ENCODE data around the gene AMMECR1L.
"Not testable (repeated sequence)": the region's sequence is repeated elsewhere in the genome, so short reads cannot be mapped to it uniquely, and the experiment has no call there.

The AMMECR1L gene

DNA sequence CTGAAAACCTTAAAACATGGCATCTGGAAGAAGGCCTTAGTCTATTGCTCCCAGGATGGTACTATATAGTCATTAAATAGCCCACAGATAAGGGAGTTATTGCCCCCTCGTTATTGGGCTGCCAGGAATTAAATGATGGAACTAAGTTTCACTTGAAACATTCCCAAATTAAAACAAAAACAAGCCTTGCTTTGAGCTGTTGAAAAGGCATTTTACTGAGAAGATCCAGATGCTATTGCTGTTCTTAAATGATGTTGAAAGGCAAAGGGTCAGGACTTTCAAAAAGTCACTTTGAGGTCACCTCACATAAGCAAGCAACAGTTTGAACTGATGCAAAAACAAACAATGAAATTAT is 2.0 kb upstream of the AMMECR1L start:
- peak overlapping the region; percentile 79 for H3K4me2 ChIP-seq (ENCODE audit: low read depth, low read length, poor library complexity, severe bottlenecking)
- H3K4me3 ChIP-seq (ENCODE audit: low read length, poor library complexity, severe bottlenecking) = peak overlapping the region; percentile 79
- H3K36me3 ChIP-seq (ENCODE audit: insufficient read depth, low read length) = no peaks in the 10 kb centered on the region

DNA sequence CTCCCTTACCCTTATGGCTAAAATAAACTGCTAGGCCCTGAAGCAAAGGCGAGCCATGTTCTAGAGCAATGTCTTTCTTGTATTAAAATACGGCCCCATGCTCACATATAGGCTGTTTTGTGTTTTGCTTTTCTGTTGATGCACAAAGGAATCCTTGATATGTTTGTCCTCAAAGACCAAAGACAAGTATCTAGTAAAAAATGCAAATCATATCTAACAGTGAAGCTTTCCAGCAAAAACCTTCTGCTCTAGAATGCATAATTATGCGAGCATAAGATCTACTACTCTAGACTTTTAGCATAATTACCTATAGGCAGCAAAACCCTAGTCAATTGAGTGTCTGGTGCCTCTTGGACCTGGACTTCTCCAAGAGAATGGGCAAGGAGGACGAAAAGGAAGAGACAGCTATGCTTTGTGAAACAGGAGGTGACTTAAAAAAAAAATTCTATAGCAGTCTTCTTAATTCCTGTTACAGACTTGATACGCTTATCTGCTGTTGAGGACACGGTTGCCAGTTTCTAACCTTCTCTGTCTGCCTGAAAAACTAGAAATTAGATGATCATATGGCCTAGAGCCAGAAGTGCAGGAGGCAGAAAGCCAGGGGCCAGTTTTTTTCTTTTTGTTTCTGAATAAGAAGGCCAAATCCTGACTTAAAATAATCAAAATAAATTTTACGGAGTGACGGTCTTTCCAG is 1.5 kb upstream of the AMMECR1L start:
- no peak overlapping the region for H2AFZ ChIP-seq (ENCODE audit: low read length)
- no peaks in the 10 kb centered on the region for H3K27me3 ChIP-seq (ENCODE audit: insufficient read depth, low read length, poor library complexity, severe bottlenecking)
- peak overlapping the region; percentile 79 for H3K4me2 ChIP-seq (ENCODE audit: low read depth, low read length, poor library complexity, severe bottlenecking)
- no peaks in the 10 kb centered on the region for H3K9me3 ChIP-seq (ENCODE audit: insufficient read depth, low read depth, low read length)
- H3F3A ChIP-seq (ENCODE audit: low read depth) = no peaks in the 10 kb centered on the region
- TF ChIP-seq, protein P1, sequence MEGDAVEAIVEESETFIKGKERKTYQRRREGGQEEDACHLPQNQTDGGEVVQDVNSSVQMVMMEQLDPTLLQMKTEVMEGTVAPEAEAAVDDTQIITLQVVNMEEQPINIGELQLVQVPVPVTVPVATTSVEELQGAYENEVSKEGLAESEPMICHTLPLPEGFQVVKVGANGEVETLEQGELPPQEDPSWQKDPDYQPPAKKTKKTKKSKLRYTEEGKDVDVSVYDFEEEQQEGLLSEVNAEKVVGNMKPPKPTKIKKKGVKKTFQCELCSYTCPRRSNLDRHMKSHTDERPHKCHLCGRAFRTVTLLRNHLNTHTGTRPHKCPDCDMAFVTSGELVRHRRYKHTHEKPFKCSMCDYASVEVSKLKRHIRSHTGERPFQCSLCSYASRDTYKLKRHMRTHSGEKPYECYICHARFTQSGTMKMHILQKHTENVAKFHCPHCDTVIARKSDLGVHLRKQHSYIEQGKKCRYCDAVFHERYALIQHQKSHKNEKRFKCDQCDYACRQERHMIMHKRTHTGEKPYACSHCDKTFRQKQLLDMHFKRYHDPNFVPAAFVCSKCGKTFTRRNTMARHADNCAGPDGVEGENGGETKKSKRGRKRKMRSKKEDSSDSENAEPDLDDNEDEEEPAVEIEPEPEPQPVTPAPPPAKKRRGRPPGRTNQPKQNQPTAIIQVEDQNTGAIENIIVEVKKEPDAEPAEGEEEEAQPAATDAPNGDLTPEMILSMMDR (conservative IDR thresholded peaks at IDR 0.05; ENCODE audit: low read length) = no peak
- no peak for TF ChIP-seq EZH2phosphoT487 (IDR thresholded peaks at IDR 0.05; ENCODE audit: borderline replicate concordance)
- H3K9me2 ChIP-seq (replicated peaks; ENCODE audit: low read depth, low read length) = no peaks in the 10 kb centered on the region
- H3K36me3 ChIP-seq (ENCODE audit: insufficient read depth, low read length) = no peaks in the 10 kb centered on the region
- peak overlapping the region; percentile 79 for H3K4me3 ChIP-seq (ENCODE audit: low read length, poor library complexity, severe bottlenecking)
- H3K9ac ChIP-seq (ENCODE audit: low read depth, low read length, poor library complexity, severe bottlenecking) = peak overlapping the region; percentile 62
- H4K20me1 ChIP-seq (ENCODE audit: insufficient read depth, low read length, poor library complexity, severe bottlenecking) = peaks cover 20% of the 10 kb centered on the region
- H3K79me2 ChIP-seq (ENCODE audit: insufficient read depth, low read length) = peaks cover 39% of the 10 kb centered on the region
- peaks cover 30% of the 10 kb centered on the region for H3K4me1 ChIP-seq (ENCODE audit: insufficient read depth, low read length, poor library complexity, severe bottlenecking)

More for the DNA sequence above, 2.0 kb upstream of the AMMECR1L start:
- H3K9ac ChIP-seq (ENCODE audit: low read depth, low read length, poor library complexity, severe bottlenecking) = peak overlapping the region; percentile 62
- no peaks in the 10 kb centered on the region for H3K9me2 ChIP-seq (replicated peaks; ENCODE audit: low read depth, low read length)
- peaks cover 34% of the 10 kb centered on the region for H3K79me2 ChIP-seq (ENCODE audit: insufficient read depth, low read length)
- H3K27me3 ChIP-seq (ENCODE audit: insufficient read depth, low read length, poor library complexity, severe bottlenecking) = no peaks in the 10 kb centered on the region
- H4K20me1 ChIP-seq (ENCODE audit: insufficient read depth, low read length, poor library complexity, severe bottlenecking) = peaks cover 19% of the 10 kb centered on the region
- peaks cover 30% of the 10 kb centered on the region for H3K4me1 ChIP-seq (ENCODE audit: insufficient read depth, low read length, poor library complexity, severe bottlenecking)
- H3K9me3 ChIP-seq (ENCODE audit: insufficient read depth, low read depth, low read length) = no peaks in the 10 kb centered on the region
- H2AFZ ChIP-seq (ENCODE audit: low read length) = no peak overlapping the region
- H3F3A ChIP-seq (ENCODE audit: low read depth) = no peaks in the 10 kb centered on the region
- TF ChIP-seq EZH2phosphoT487 (IDR thresholded peaks at IDR 0.05; ENCODE audit: borderline replicate concordance) = no peak
- TF ChIP-seq, protein P1 (conservative IDR thresholded peaks at IDR 0.05; ENCODE audit: low read length) = no peak

DNA sequence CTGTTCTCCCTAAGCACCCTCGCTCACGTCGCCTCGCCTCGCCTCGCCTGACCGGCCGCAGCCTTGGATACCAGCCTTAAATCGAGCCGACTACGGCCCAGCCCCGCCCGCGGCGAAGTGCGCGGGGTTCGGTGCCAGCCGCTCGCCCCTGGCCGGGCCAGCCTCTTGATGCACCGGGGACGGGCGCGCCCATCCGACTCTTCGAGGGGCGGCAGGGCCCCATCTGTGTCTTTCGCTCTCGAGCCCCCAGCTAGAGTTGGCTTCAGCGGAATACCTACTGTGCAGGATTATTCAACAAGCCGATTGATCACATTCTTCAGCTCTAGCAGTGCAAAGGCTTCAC is 808 bp upstream of the AMMECR1L start:
- not testable (repeated sequence) for H3K9me2 ChIP-seq (replicated peaks; ENCODE audit: low read depth, low read length); H3K27me3 ChIP-seq (ENCODE audit: insufficient read depth, low read length, poor library complexity, severe bottlenecking); H3K36me3 ChIP-seq (ENCODE audit: insufficient read depth, low read length); H3K9me3 ChIP-seq (ENCODE audit: insufficient read depth, low read depth, low read length); H3F3A ChIP-seq (ENCODE audit: low read depth)
- H3K4me3 ChIP-seq (ENCODE audit: low read length, poor library complexity, severe bottlenecking) = peak overlapping the region; percentile 79
- peaks cover 26% of the 10 kb centered on the region for H4K20me1 ChIP-seq (ENCODE audit: insufficient read depth, low read length, poor library complexity, severe bottlenecking)
- H3K79me2 ChIP-seq (ENCODE audit: insufficient read depth, low read length) = peaks cover 46% of the 10 kb centered on the region
- 0 out of 2 replicates have a peak overlapping the region, but pooled peaks have one; percentile 48 for H2AFZ ChIP-seq (ENCODE audit: low read length)
- peak overlapping the region; percentile 62 for H3K9ac ChIP-seq (ENCODE audit: low read depth, low read length, poor library complexity, severe bottlenecking)
- peaks cover 33% of the 10 kb centered on the region for H3K4me1 ChIP-seq (ENCODE audit: insufficient read depth, low read length, poor library complexity, severe bottlenecking)
- peak overlapping the region; percentile 79 for H3K4me2 ChIP-seq (ENCODE audit: low read depth, low read length, poor library complexity, severe bottlenecking)

- not testable (repeated sequence) for H3K36me3 ChIP-seq (ENCODE audit: insufficient read depth, low read length); H3K9me2 ChIP-seq (replicated peaks; ENCODE audit: low read depth, low read length); H2AFZ ChIP-seq (ENCODE audit: low read length); H3F3A ChIP-seq (ENCODE audit: low read depth); H3K27me3 ChIP-seq (ENCODE audit: insufficient read depth, low read length, poor library complexity, severe bottlenecking); H3K9me3 ChIP-seq (ENCODE audit: insufficient read depth, low read depth, low read length)
- peak overlapping the region; percentile 95 for H3K4me2 ChIP-seq (ENCODE audit: low read depth, low read length, poor library complexity, severe bottlenecking)
- peak overlapping the region; percentile 79 for H3K4me3 ChIP-seq (ENCODE audit: low read length, poor library complexity, severe bottlenecking)
- peaks cover 61% of the 10 kb centered on the region for H3K79me2 ChIP-seq (ENCODE audit: insufficient read depth, low read length)
- H3K4me1 ChIP-seq (ENCODE audit: insufficient read depth, low read length, poor library complexity, severe bottlenecking) = peaks cover 43% of the 10 kb centered on the region
- peaks cover 32% of the 10 kb centered on the region for H4K20me1 ChIP-seq (ENCODE audit: insufficient read depth, low read length, poor library complexity, severe bottlenecking)
- H3K9ac ChIP-seq (ENCODE audit: low read depth, low read length, poor library complexity, severe bottlenecking) = peak overlapping the region; percentile 67
Observed at GRCh38 chr2:127884861-127885740, 655 bp downstream of the AMMECR1L start.
